ENCODE results near the gene VAV1.

Gene VAV1

GRCh38 chr19:6776999-6777398, 4.5 kb downstream of the VAV1 start:
- no peak overlapping the region for H3K27ac ChIP-seq
- TF ChIP-seq CTCF (IDR thresholded peaks at IDR 0.05), result no peak
- TF ChIP-seq ZFX (IDR thresholded peaks at IDR 0.05; ENCODE audit: borderline replicate concordance), result no peak

GRCh38 chr19:6777434-6777833, 4.9 kb downstream of the VAV1 start:
- TF ChIP-seq ZFX (IDR thresholded peaks at IDR 0.05; ENCODE audit: borderline replicate concordance) (no peak), CTCF (IDR thresholded peaks at IDR 0.05) (no peak)
- no peak overlapping the region for H3K27ac ChIP-seq

- no peak for TF ChIP-seq ZFX (IDR thresholded peaks at IDR 0.05; ENCODE audit: borderline replicate concordance)
- no peak for TF ChIP-seq CTCF (IDR thresholded peaks at IDR 0.05)
- no peak overlapping the region for H3K27ac ChIP-seq
Observed at GRCh38 chr19:6778386-6778785, 5.9 kb downstream of the VAV1 start.

GRCh38 chr19:6779206-6779605, 6.7 kb downstream of the VAV1 start:
- H3K27ac ChIP-seq, result no peak overlapping the region
- no peak for TF ChIP-seq ZFX (IDR thresholded peaks at IDR 0.05; ENCODE audit: borderline replicate concordance)
- TF ChIP-seq CTCF (IDR thresholded peaks at IDR 0.05), result no peak

GRCh38 chr19:6787393-6787792, 14.9 kb downstream of the VAV1 start:
- no peak overlapping the region for H3K27ac ChIP-seq
- TF ChIP-seq ZFX (IDR thresholded peaks at IDR 0.05; ENCODE audit: borderline replicate concordance) (no peak), CTCF (IDR thresholded peaks at IDR 0.05) (no peak)

- no peak overlapping the region for H3K27ac ChIP-seq
- TF ChIP-seq ZFX (IDR thresholded peaks at IDR 0.05; ENCODE audit: borderline replicate concordance), result no peak
- TF ChIP-seq CTCF (IDR thresholded peaks at IDR 0.05), result no peak
Observed at GRCh38 chr19:6788896-6789295, 16.4 kb downstream of the VAV1 start.

- H3K27ac ChIP-seq, result no peak overlapping the region
- no peak for TF ChIP-seq ZFX (IDR thresholded peaks at IDR 0.05; ENCODE audit: borderline replicate concordance)
- no peak for TF ChIP-seq CTCF (IDR thresholded peaks at IDR 0.05)
Observed at GRCh38 chr19:6790194-6791128, 18.0 kb downstream of the VAV1 start.
